Common myeloid progenitor, CD34-positive (primary cell): ENCODE measurements around the gene RAD51D.
A peak's percentile ranks its signal among the peaks of the same experiment; 100 is the strongest.

Experiments used
- CTCF ChIA-PET: fragments of 350-600 bp; sonication (Branson Sonifier 250); formaldehyde crosslinking; loops from one replicate; lab custom pipeline; 2021; ENCODE audit warnings: antibody characterized with exemption; lab: Charles Lee
- POLR2A ChIA-PET: fragments of 350-600 bp; sonication (Branson Sonifier 250); formaldehyde crosslinking; loops from one replicate; lab custom pipeline; 2021; ENCODE audit warnings: antibody characterized with exemption; lab: Charles Lee
- DNase-seq, 3 donors: peaks; one replicate each; pipeline versions ENCODE4 v3.0.0 to v3.0.0-alpha.2; 2013
- H3K27ac ChIP-seq, 2 experiments: 1 replicate in 1 of 2; 2 replicates in 1 of 2; pipeline ENCODE4 v1.7.0; 2013; ENCODE audit warnings: inconsistent platforms in 2 of 2, low read length in 2 of 2, mild to moderate bottlenecking in 2 of 2, low read depth in 1 of 2, moderate library complexity in 1 of 2; ENCODE audit not compliant: severe bottlenecking in 2 of 2, insufficient read depth in 1 of 2, poor library complexity in 1 of 2
- H3K27me3 ChIP-seq, 5 experiments: replicated peaks in 2 of 5; 1 replicate in 3 of 5; 2 replicates in 2 of 5; pipeline versions ENCODE4 v1.6.1 to v1.7.0; 2013; ENCODE audit warnings: low read length in 4 of 5, mild to moderate bottlenecking in 2 of 5, moderate library complexity in 2 of 5, inconsistent platforms in 1 of 5; ENCODE audit not compliant: insufficient read depth in 5 of 5, control insufficient read depth in 4 of 5
- H3K36me3 ChIP-seq, 4 experiments: 1 replicate in 2 of 4; 2 replicates in 2 of 4; pipeline versions ENCODE4 v1.6.1 to v1.7.0; 2013; ENCODE audit warnings: low read length in 3 of 4, control low read depth in 1 of 4, mild to moderate bottlenecking in 1 of 4; ENCODE audit not compliant: control insufficient read depth in 4 of 4, insufficient read depth in 4 of 4
- H3K4me1 ChIP-seq, 4 experiments: 1 replicate in 3 of 4; 2 replicates in 1 of 4; pipeline versions ENCODE4 v1.6.1 to v1.7.1; 2013; ENCODE audit warnings: low read length in 3 of 4, mild to moderate bottlenecking in 3 of 4, control low read depth in 1 of 4, inconsistent platforms in 1 of 4, moderate library complexity in 1 of 4; ENCODE audit not compliant: control insufficient read depth in 4 of 4, insufficient read depth in 4 of 4; ENCODE audit errors: control extremely low read depth in 1 of 4
- H3K4me3 ChIP-seq, 7 experiments: 1 replicate in 4 of 7; 2 replicates in 3 of 7; pipeline versions ENCODE4 v1.5.1 to v1.7.0; 2013; ENCODE audit warnings: mild to moderate bottlenecking in 7 of 7, low read length in 6 of 7, moderate library complexity in 6 of 7, inconsistent platforms in 2 of 7, low read depth in 2 of 7, control low read depth in 1 of 7; ENCODE audit not compliant: insufficient read depth in 4 of 7, control insufficient read depth in 1 of 7; ENCODE audit errors: extremely low read depth in 1 of 7
- H3K9me3 ChIP-seq, 5 experiments: 1 replicate in 4 of 5; 2 replicates in 1 of 5; pipeline versions ENCODE4 v1.6.1 to v1.7.1; 2013; ENCODE audit warnings: low read length in 4 of 5, mild to moderate bottlenecking in 2 of 5, inconsistent platforms in 1 of 5, low read depth in 1 of 5, moderate library complexity in 1 of 5; ENCODE audit not compliant: control insufficient read depth in 4 of 5, insufficient read depth in 2 of 5; ENCODE audit errors: control extremely low read depth in 1 of 5
- WGBS: methylation state at CpG from one replicate; pipeline ENCODE4 v1.1.5; 2013; ENCODE audit not compliant: insufficient coverage; 5-methylcytosine and 5-hydroxymethylcytosine counted together

The RAD51D gene

GRCh38 chr17:35132099-35132498 lies 12.4 kb upstream of the RAD51D start:
- WGBS: 89% methylated on average over 9 of the region's 10 CpGs
- CTCF ChIA-PET: no interaction called here

GRCh38 chr17:35130392-35130791 lies 10.7 kb upstream of the RAD51D start:
- no peak for DNase-seq
- POLR2A ChIA-PET: no interaction called here

More at GRCh38 chr17:35132099-35132498, 12.4 kb upstream of the RAD51D start:
- POLR2A ChIA-PET: no interaction called here
- no peaks in the 10 kb centered on the region for H3K9me3 ChIP-seq
- H3K36me3 ChIP-seq: peaks cover 22 to 72% (median 55%) of the 10 kb centered on the region in 4 experiments
- no peaks in the 10 kb centered on the region for H3K27me3 ChIP-seq
- DNase-seq: no peak
- H3K4me3 ChIP-seq: no peak overlapping the region
- H3K4me1 ChIP-seq: peaks cover 0 to 14% (median 5%) of the 10 kb centered on the region in 4 experiments
- no peak overlapping the region for H3K27ac ChIP-seq

GRCh38 chr17:35129973-35130351 lies 10.3 kb upstream of the RAD51D start:
- Histone ChIP-seq H3K9me3 (no peaks in the 10 kb centered on the region), H3K27ac (peak overlapping the region in 1 of 2 experiments; percentile 18), H3K36me3 (peaks cover 8 to 50% (median 40%) of the 10 kb centered on the region in 4 experiments), H3K4me3 (no peak overlapping the region), H3K27me3 (no peaks in the 10 kb centered on the region), H3K4me1 (peaks cover 0 to 14% (median 5%) of the 10 kb centered on the region in 4 experiments)
- WGBS: 83% methylated on average over 5 of the region's 5 CpGs
- DNase-seq: peak; percentile 61 to 89 (median 88)
- POLR2A ChIA-PET: no interaction called here
- CTCF ChIA-PET: interaction anchor here (1.6 to 1.8 kb wide), 3 partner anchors 11 to 19 kb away, joined by 4 to 6 read pairs (median 5); partner anchors contain the start of gene NLE1

More at GRCh38 chr17:35130392-35130791, 10.7 kb upstream of the RAD51D start:
- Histone ChIP-seq H3K27ac (peak overlapping the region in 1 of 2 experiments; percentile 18), H3K36me3 (peaks cover 10 to 55% (median 44%) of the 10 kb centered on the region in 4 experiments), H3K4me3 (no peak overlapping the region), H3K4me1 (peaks cover 0 to 14% (median 5%) of the 10 kb centered on the region in 4 experiments), H3K27me3 (no peaks in the 10 kb centered on the region), H3K9me3 (no peaks in the 10 kb centered on the region)
- 100% methylated on average over 1 of the region's 3 CpGs for WGBS
- CTCF ChIA-PET: interaction anchor here (0.7 to 1.8 kb wide), 4 partner anchors 10 to 18 kb away, joined by 3 to 6 read pairs (median 4); partner anchors contain the start of gene NLE1

- CTCF ChIA-PET: interaction anchor here (0.8 to 1.8 kb wide), 5 partner anchors 10 to 19 kb away, joined by 3 to 6 read pairs (median 4); partner anchors contain the start of genes NLE1 and RAD51D
- Histone ChIP-seq H3K27me3 (no peaks in the 10 kb centered on the region), H3K36me3 (peaks cover 8 to 45% (median 35%) of the 10 kb centered on the region in 4 experiments), H3K27ac (no peak overlapping the region), H3K4me1 (peaks cover 0 to 14% (median 5%) of the 10 kb centered on the region in 4 experiments), H3K4me3 (no peak overlapping the region), H3K9me3 (no peaks in the 10 kb centered on the region)
- POLR2A ChIA-PET: interaction anchor here (0.5 kb wide), 1 partner anchor 1833 kb away, joined by 6 read pairs; no protein-coding TSS in a partner anchor
- WGBS: 95% methylated on average over 10 of the region's 11 CpGs
- DNase-seq: no peak
Measured at GRCh38 chr17:35129154-35129972, 9.7 kb upstream of the RAD51D start.

- Histone ChIP-seq H3K27me3 (no peaks in the 10 kb centered on the region), H3K9me3 (no peaks in the 10 kb centered on the region), H3K36me3 (peaks cover 6 to 31% (median 21%) of the 10 kb centered on the region in 4 experiments), H3K4me3 (no peak overlapping the region), H3K4me1 (peaks cover 0 to 14% (median 5%) of the 10 kb centered on the region in 4 experiments), H3K27ac (no peak overlapping the region)
- 97% methylated on average over 4 of the region's 11 CpGs for WGBS
- POLR2A ChIA-PET: no interaction called here
- CTCF ChIA-PET: interaction anchor here (1.0 to 2.1 kb wide), 5 partner anchors 9 to 129 kb away, joined by 3 to 5 read pairs (median 4); partner anchors contain the start of gene RAD51D
- DNase-seq: no peak
Measured at GRCh38 chr17:35127751-35128514, 8.3 kb upstream of the RAD51D start.

GRCh38 chr17:35121315-35121714 lies 1.7 kb upstream of the RAD51D start, which contains the start of gene FNDC8:
FNDC8 (plus strand) TSS chr17:35121615; CDS start chr17:35121694, 79 bp downstream.
- CTCF ChIA-PET: interaction anchor here (0.8 to 11.0 kb wide), 6 partner anchors 16 to 758 kb away, joined by 3 to 156 read pairs (median 4); no protein-coding TSS in a partner anchor
- Histone ChIP-seq H3K27ac (no peak within 1 kb of the TSS), H3K27me3 (no peaks in the 10 kb centered on the region), H3K4me3 (no peak within 1 kb of the TSS), H3K4me1 (peaks cover 0 to 19% (median 16%) of the 10 kb centered on the region in 4 experiments), H3K36me3 (peaks cover 0 to 8% (median 5%) of the 10 kb centered on the region in 4 experiments), H3K9me3 (no peaks in the 10 kb centered on the region)
- WGBS: no CpG with 5 or more reads among the region's 3 CpGs
- no peak for DNase-seq
- POLR2A ChIA-PET: no interaction called here
